Neural cell (in vitro differentiated cells): ENCODE results near the gene PTPRD. TPM values are rescaled to one million over a fixed set of nuclear protein-coding genes. Genes with fewer than 3 reads are reported as not detected.

Source experiments
- H2AFZ ChIP-seq: fragments of 200-600, 300-800 bp; sonication (generic), shearing (Covaris generic); 2 replicates; pipeline ENCODE4 v1.6.0; 2014; ENCODE audit warnings: low read depth, mild to moderate bottlenecking, antibody characterized with exemption, low read length, moderate library complexity
- H3F3A ChIP-seq: fragments of 200-600 bp; shearing (Covaris generic); 2 replicates; pipeline ENCODE4 v1.6.1; 2016; ENCODE audit warnings: mild to moderate bottlenecking, moderate library complexity, mixed read lengths, antibody characterized with exemption, low read length; ENCODE audit not compliant: insufficient read depth, poor library complexity, severe bottlenecking
- H3K27ac ChIP-seq: fragments of 200-600, 300-800 bp; sonication (generic), shearing (Covaris generic); 2 replicates; pipeline ENCODE4 v1.5.1; 2014; ENCODE audit warnings: mild to moderate bottlenecking, low read length, moderate library complexity
- H3K27me3 ChIP-seq: fragments of 300-800, 200-600 bp; sonication (generic), shearing (Covaris generic); 2 replicates; pipeline ENCODE4 v1.6.0; 2014; ENCODE audit warnings: mild to moderate bottlenecking, low read depth, low read length, moderate library complexity; ENCODE audit not compliant: insufficient read depth
- H3K36me3 ChIP-seq: fragments of 300-800, 200-600 bp; sonication (generic), shearing (Covaris generic); 2 replicates; pipeline ENCODE4 v1.5.1; 2014; ENCODE audit warnings: mild to moderate bottlenecking, antibody characterized with exemption, low read length, moderate library complexity; ENCODE audit not compliant: insufficient read depth
- H3K4me2 ChIP-seq: fragments of 300-800, 200-600 bp; sonication (generic), shearing (Covaris generic); 2 replicates; pipeline ENCODE4 v1.6.0; 2014; ENCODE audit warnings: mild to moderate bottlenecking, low read length
- H3K4me3 ChIP-seq: fragments of 300-800, 200-600 bp; sonication (generic), shearing (Covaris generic); 2 replicates; pipeline ENCODE4 v1.5.1; 2014; ENCODE audit warnings: mild to moderate bottlenecking, low read length, moderate library complexity
- H3K79me2 ChIP-seq: fragments of 200-600 bp; shearing (Covaris generic); replicated peaks from 2 replicates; pipeline ENCODE4 v1.6.0; 2014; ENCODE audit warnings: mild to moderate bottlenecking, low read length, moderate library complexity; ENCODE audit not compliant: insufficient read depth
- H3K9ac ChIP-seq: fragments of 300-800, 200-600 bp; sonication (generic), shearing (Covaris generic); 2 replicates; pipeline ENCODE4 v1.6.1; 2016; ENCODE audit warnings: mild to moderate bottlenecking, low read length, mixed read lengths
- H3K9me2 ChIP-seq: fragments of 200-600 bp; shearing (Covaris generic); 2 replicates; pipeline ENCODE4 v1.6.1; 2016; ENCODE audit warnings: mild to moderate bottlenecking, low read length, mixed read lengths; ENCODE audit not compliant: insufficient read depth
- H3K9me3 ChIP-seq: fragments of 200-600, 300-800 bp; sonication (generic), shearing (Covaris generic); 2 replicates; pipeline ENCODE4 v1.6.1; 2016; ENCODE audit warnings: mild to moderate bottlenecking, mixed run types, low read length, moderate library complexity, mixed read lengths
- H4K20me1 ChIP-seq: fragments of 200-600 bp; shearing (Covaris generic); 2 replicates; pipeline ENCODE4 v1.6.1; 2016; ENCODE audit warnings: mild to moderate bottlenecking, mixed run types; ENCODE audit not compliant: insufficient read depth
- CTCF ChIP-seq: fragments of 450-650 bp; IDR thresholded peaks from 2 replicates; pipeline ENCODE4 v1.5.1; 2014; ENCODE audit warnings: antibody characterized with exemption, mild to moderate bottlenecking, moderate library complexity; ENCODE audit not compliant: poor library complexity, severe bottlenecking
- EP300 ChIP-seq: fragments of 450-650 bp; conservative IDR thresholded peaks from 2 replicates; pipeline ENCODE4 v1.6.1; 2014; ENCODE audit warnings: antibody characterized with exemption, mild to moderate bottlenecking, moderate library complexity; ENCODE audit not compliant: poor library complexity, severe bottlenecking
- EZH2 ChIP-seq: fragments of 200-600, 300-800 bp; shearing (Covaris generic), sonication (generic); IDR thresholded peaks from 2 replicates; pipeline ENCODE4 v1.6.1; 2014; ENCODE audit warnings: antibody characterized with exemption, low read length, borderline replicate concordance, mild to moderate bottlenecking; ENCODE audit not compliant: insufficient read depth, poor library complexity, severe bottlenecking
- MXI1 ChIP-seq: fragments of 450-650 bp; conservative IDR thresholded peaks from 2 replicates; pipeline ENCODE4 v1.6.1; 2014; ENCODE audit warnings: antibody characterized with exemption, mild to moderate bottlenecking; ENCODE audit not compliant: poor library complexity, severe bottlenecking
- POLR2AphosphoS5 ChIP-seq: IDR thresholded peaks from 2 replicates; pipeline ENCODE4 v1.6.1; 2012
- RAD21 ChIP-seq: fragments of 450-650 bp; conservative IDR thresholded peaks from 2 replicates; pipeline ENCODE4 v1.6.1; 2014; ENCODE audit warnings: antibody characterized with exemption, mild to moderate bottlenecking, moderate library complexity
- REST ChIP-seq: IDR thresholded peaks from 2 replicates; pipeline ENCODE4 v1.6.1; 2012; ENCODE audit warnings: borderline replicate concordance
- SMC3 ChIP-seq: fragments of 450-650 bp; conservative IDR thresholded peaks from 2 replicates; pipeline ENCODE4 v1.6.1; 2014; ENCODE audit warnings: antibody characterized with exemption, mild to moderate bottlenecking, moderate library complexity; ENCODE audit not compliant: poor library complexity
- TAF1 ChIP-seq: IDR thresholded peaks from 2 replicates; pipeline ENCODE4 v1.6.1; 2012; ENCODE audit warnings: low read depth
- polyA plus RNA-seq: library from polyadenylated mRNA; depleted of rRNA; stranded (reverse); fragments of >200 nt; gene quantifications from 2 replicates; pipeline ENCODE4 v1.2.3, GENCODE V29; 2014

The PTPRD gene
- polyA plus RNA-seq, 1 donor from 2014 or later: 143 TPM

GRCh38 chr9:10434412-10434811 is 178.4 kb downstream of the PTPRD start:
- H3K4me3 ChIP-seq: no peak overlapping the region
- H4K20me1 ChIP-seq: no peaks in the 10 kb centered on the region
- no peaks in the 10 kb centered on the region for H3K9me3 ChIP-seq
- no peak overlapping the region for H2AFZ ChIP-seq
- H3K27ac ChIP-seq: no peak overlapping the region
- H3K9me2 ChIP-seq: no peaks in the 10 kb centered on the region
- TF ChIP-seq SMC3 (no peak), EP300 (no peak), RAD21 (no peak), CTCF (no peak), REST (no peak), TAF1 (no peak), EZH2 (no peak), MXI1 (no peak), POLR2AphosphoS5 (no peak)
- H3K36me3 ChIP-seq: no peaks in the 10 kb centered on the region
- H3K79me2 ChIP-seq: no peaks in the 10 kb centered on the region
- H3K27me3 ChIP-seq: no peaks in the 10 kb centered on the region
- H3K9ac ChIP-seq: no peak overlapping the region
- H3F3A ChIP-seq: no peaks in the 10 kb centered on the region
- H3K4me2 ChIP-seq: no peak overlapping the region

DNA sequence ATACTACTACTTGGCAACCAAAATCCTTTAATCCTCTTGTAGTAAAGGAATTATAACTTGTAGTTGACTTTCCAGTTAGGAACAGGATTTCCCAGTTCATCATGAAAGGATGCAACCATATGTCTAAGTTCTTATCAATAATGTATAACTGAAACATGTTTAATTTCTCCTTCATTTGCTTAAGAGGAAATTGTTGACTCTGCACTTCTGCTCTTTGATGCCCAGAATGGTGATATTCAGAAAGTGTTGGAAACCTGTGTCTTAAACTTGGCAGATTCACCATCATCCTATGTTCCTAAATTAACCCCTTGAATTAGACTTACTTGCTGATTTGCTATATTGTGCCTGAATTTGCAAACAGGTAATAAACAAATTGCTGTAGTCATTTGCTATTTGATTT is 201.5 kb downstream of the PTPRD start:
- no peak for TF ChIP-seq CTCF
- no peak for TF ChIP-seq MXI1
- TF ChIP-seq TAF1: no peak
- no peak for TF ChIP-seq REST
- TF ChIP-seq EP300: no peak
- TF ChIP-seq EZH2: no peak
- no peak for TF ChIP-seq RAD21
- TF ChIP-seq SMC3: no peak
- TF ChIP-seq POLR2AphosphoS5: no peak
- Histone ChIP-seq H3K4me2 (no peak overlapping the region), H3K27ac (no peak overlapping the region), H3K9ac (no peak overlapping the region), H4K20me1 (no peaks in the 10 kb centered on the region), H3K9me3 (no peaks in the 10 kb centered on the region), H2AFZ (no peak overlapping the region), H3K79me2 (no peaks in the 10 kb centered on the region), H3K27me3 (no peaks in the 10 kb centered on the region), H3K9me2 (no peaks in the 10 kb centered on the region), H3K4me3 (no peak overlapping the region), H3F3A (no peaks in the 10 kb centered on the region), H3K36me3 (no peaks in the 10 kb centered on the region)
